Naive thymus-derived CD4-positive, alpha-beta T cell (primary cell): ENCODE results near the gene SUSD1. TPM values are rescaled to one million over a fixed set of nuclear protein-coding genes. Genes with fewer than 3 reads are reported as not detected.

Experiments used
- ATAC-seq: fragments of 150-1000 bp; cut with Tn5 transposase; 2 replicates; pipeline ENCODE4 v1.10.0; 2021; ENCODE audit warnings: mild to moderate bottlenecking, moderate library complexity
- CTCF ChIA-PET: fragments of 350-600 bp; sonication (Branson Sonifier 250); formaldehyde crosslinking; loops from one replicate; lab custom pipeline; 2021; ENCODE audit warnings: antibody characterized with exemption; lab: Charles Lee
- POLR2A ChIA-PET: fragments of 350-600 bp; sonication (Branson Sonifier 250); formaldehyde crosslinking; loops from one replicate; lab custom pipeline; 2021; ENCODE audit warnings: antibody characterized with exemption, inconsistent platforms; lab: Charles Lee
- DNase-seq, 9 donors: peaks; one replicate each; pipeline versions ENCODE4 v3.0.0 to v3.0.0-alpha.2; 2020 to 2022; ENCODE audit warnings: mixed read lengths in 1 of 9
- H3K27ac ChIP-seq: one replicate; pipeline ENCODE4 v1.7.0; 2013; ENCODE audit warnings: mild to moderate bottlenecking, low read depth, low read length, moderate library complexity
- H3K27me3 ChIP-seq, 2 donors: one replicate each; pipeline ENCODE4 v1.7.0; 2013; ENCODE audit warnings: low read length in 2 of 2, mild to moderate bottlenecking in 2 of 2, moderate library complexity in 2 of 2; ENCODE audit not compliant: control insufficient read depth in 2 of 2, insufficient read depth in 2 of 2
- H3K36me3 ChIP-seq, 3 experiments: 1 replicate in 2 of 3; 2 replicates in 1 of 3; pipeline ENCODE4 v1.7.0; 2013; ENCODE audit warnings: low read length in 3 of 3, mild to moderate bottlenecking in 3 of 3, moderate library complexity in 1 of 3; ENCODE audit not compliant: insufficient read depth in 3 of 3, control insufficient read depth in 2 of 3
- H3K4me1 ChIP-seq, 2 donors: one replicate each; pipeline ENCODE4 v1.7.0; 2013; ENCODE audit warnings: low read length in 2 of 2, mild to moderate bottlenecking in 2 of 2, moderate library complexity in 1 of 2; ENCODE audit not compliant: control insufficient read depth in 2 of 2, insufficient read depth in 2 of 2
- H3K4me3 ChIP-seq: 2 replicates; pipeline ENCODE4 v1.7.0; 2013; ENCODE audit warnings: mild to moderate bottlenecking, low read length
- H3K9me3 ChIP-seq, 3 experiments: 1 replicate in 2 of 3; 2 replicates in 1 of 3; pipeline ENCODE4 v1.7.0; 2013; ENCODE audit warnings: low read length in 3 of 3; ENCODE audit not compliant: control insufficient read depth in 2 of 3
- H3K27ac Mint-ChIP-seq, 9 donors: one replicate each; pipeline ENCODE4 v1.8.0; 2020 to 2022; ENCODE audit warnings: mixed read lengths in 9 of 9, mild to moderate bottlenecking in 8 of 9, moderate library complexity in 5 of 9, inconsistent platforms in 2 of 9
- H3K27me3 Mint-ChIP-seq, 5 donors: one replicate each; pipeline ENCODE4 v1.8.0; 2021 to 2022; ENCODE audit warnings: mixed read lengths in 5 of 5, mild to moderate bottlenecking in 1 of 5
- H3K36me3 Mint-ChIP-seq, 5 donors: one replicate each; pipeline ENCODE4 v1.8.0; 2020 to 2022; ENCODE audit warnings: mixed read lengths in 5 of 5, mild to moderate bottlenecking in 3 of 5, inconsistent platforms in 1 of 5
- H3K4me1 Mint-ChIP-seq, 7 donors: one replicate each; pipeline ENCODE4 v1.8.0; 2020 to 2022; ENCODE audit warnings: mixed read lengths in 7 of 7, mild to moderate bottlenecking in 3 of 7, inconsistent platforms in 1 of 7
- H3K4me3 Mint-ChIP-seq, 10 donors: one replicate each; pipeline ENCODE4 v1.8.0; 2020 to 2022; ENCODE audit warnings: mild to moderate bottlenecking in 10 of 10, mixed read lengths in 10 of 10, moderate library complexity in 6 of 10, inconsistent platforms in 2 of 10
- H3K9me3 Mint-ChIP-seq, 11 donors: one replicate each; pipeline ENCODE4 v1.8.0; 2020 to 2022; ENCODE audit warnings: mixed read lengths in 11 of 11, mild to moderate bottlenecking in 4 of 11, inconsistent platforms in 1 of 11, moderate library complexity in 1 of 11
- intact Hi-C, 2 donors: fragments of 100-400 bp; cut with micrococcal nuclease; formaldehyde crosslinking; loops; one replicate each; pipeline ENCODE4 v1.15.1; 2023
- polyA plus RNA-seq, 2 donors: library from polyadenylated mRNA; unstranded; fragments of 300-500 nt; fragmentation: Illumina TruSeq; gene quantifications; one replicate each; pipeline ENCODE4 v1.2.3, GENCODE V29; 2021
- total RNA-seq, 6 experiments: library from RNA in 5 of 6; stranded (reverse) in 5 of 6; gene quantifications; 1 replicate in 5 of 6; 2 replicates in 1 of 6; pipeline ENCODE4 v1.2.3 and lab custom pipeline; 2021 to 2026

SUSD1 gene
- total and polyA plus RNA-seq, 7 experiments from 2014 or later, result 2.3 to 27.0 (median 4.6) TPM

DNA sequence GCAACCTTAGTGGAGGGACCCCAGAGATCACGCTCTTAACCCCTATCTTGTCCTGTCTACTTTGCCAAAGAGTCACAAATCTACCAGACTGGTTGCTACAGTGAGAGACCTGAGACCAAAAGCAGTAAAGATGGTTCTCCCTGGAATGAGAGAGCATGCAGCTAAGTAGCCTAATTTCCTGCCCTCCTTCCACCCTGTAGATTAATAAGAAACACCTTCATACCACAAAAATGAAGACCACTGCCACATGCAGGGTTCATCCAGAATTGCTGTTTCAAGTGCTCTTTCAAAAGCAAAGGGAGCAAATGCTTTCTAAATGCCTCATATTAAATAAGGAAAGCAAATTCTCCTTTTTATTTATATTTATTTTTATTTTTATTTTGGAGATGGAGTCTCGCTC, 159.4 kb downstream of the SUSD1 start:
- Mint-ChIP-seq H3K4me3 (no peak overlapping the region), H3K9me3 (peaks cover 0 to 2% (median 0%) of the 10 kb centered on the region in 11 donors), H3K27me3 (peaks cover 0 to 35% (median 0%) of the 10 kb centered on the region in 5 donors), H3K36me3 (no peaks in the 10 kb centered on the region), H3K4me1 (peaks cover 0 to 17% (median 8%) of the 10 kb centered on the region in 7 donors), H3K27ac (no peak overlapping the region)
- intact Hi-C loops, result no loop called here
- ATAC-seq, result no peak
- no peaks in the 10 kb centered on the region for H3K36me3 ChIP-seq
- no peaks in the 10 kb centered on the region for H3K9me3 ChIP-seq
- H3K4me3 ChIP-seq, result no peak overlapping the region
- no peak overlapping the region for H3K27ac ChIP-seq
- POLR2A ChIA-PET, result interaction anchor here (0.5 to 0.6 kb wide), 2 partner anchors 12 to 81 kb away, joined by 3 to 4 read pairs; no protein-coding TSS in a partner anchor
- CTCF ChIA-PET, result no interaction called here
- DNase-seq, result no peak
- H3K27me3 ChIP-seq, result no peaks in the 10 kb centered on the region
- no peaks in the 10 kb centered on the region for H3K4me1 ChIP-seq

DNA sequence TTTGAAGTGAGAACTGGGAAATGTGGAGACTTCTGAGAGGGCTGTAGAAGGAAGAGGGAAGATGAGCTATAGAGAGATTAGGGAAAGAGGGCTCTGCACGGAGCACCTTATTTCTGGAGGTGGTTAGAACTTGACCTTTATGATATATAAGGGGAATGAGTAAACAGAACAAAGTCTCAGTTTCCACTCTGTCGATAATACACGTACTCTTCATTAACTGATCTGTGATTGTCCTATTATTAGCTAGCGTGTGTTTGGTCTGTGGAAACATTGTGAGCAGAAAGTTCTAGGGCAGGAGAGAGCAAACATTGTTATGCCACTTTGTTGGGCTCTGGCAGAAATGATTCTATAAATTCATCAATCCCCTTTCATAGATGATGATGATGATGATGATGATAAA, 159.9 kb downstream of the SUSD1 start:
- CTCF ChIA-PET, result no interaction called here
- peaks cover 0 to 2% (median 0%) of the 10 kb centered on the region in 11 donors for H3K9me3 Mint-ChIP-seq
- no peaks in the 10 kb centered on the region for H3K4me1 ChIP-seq
- no peaks in the 10 kb centered on the region for H3K36me3 Mint-ChIP-seq
- H3K27ac Mint-ChIP-seq, result no peak overlapping the region
- POLR2A ChIA-PET, result interaction anchor here (0.5 to 1.0 kb wide), 4 partner anchors 13 to 80 kb away, joined by 3 read pairs; no protein-coding TSS in a partner anchor
- H3K27me3 ChIP-seq, result no peaks in the 10 kb centered on the region
- no peak overlapping the region for H3K27ac ChIP-seq
- ATAC-seq (no peak), DNase-seq (no peak)
- peaks cover 0 to 15% (median 7%) of the 10 kb centered on the region in 7 donors for H3K4me1 Mint-ChIP-seq
- intact Hi-C loops, result no loop called here
- H3K9me3 ChIP-seq, result no peaks in the 10 kb centered on the region
- no peaks in the 10 kb centered on the region for H3K36me3 ChIP-seq
- peaks cover 0 to 36% (median 0%) of the 10 kb centered on the region in 5 donors for H3K27me3 Mint-ChIP-seq
- H3K4me3 ChIP-seq, result no peak overlapping the region
- H3K4me3 Mint-ChIP-seq, result no peak overlapping the region

DNA sequence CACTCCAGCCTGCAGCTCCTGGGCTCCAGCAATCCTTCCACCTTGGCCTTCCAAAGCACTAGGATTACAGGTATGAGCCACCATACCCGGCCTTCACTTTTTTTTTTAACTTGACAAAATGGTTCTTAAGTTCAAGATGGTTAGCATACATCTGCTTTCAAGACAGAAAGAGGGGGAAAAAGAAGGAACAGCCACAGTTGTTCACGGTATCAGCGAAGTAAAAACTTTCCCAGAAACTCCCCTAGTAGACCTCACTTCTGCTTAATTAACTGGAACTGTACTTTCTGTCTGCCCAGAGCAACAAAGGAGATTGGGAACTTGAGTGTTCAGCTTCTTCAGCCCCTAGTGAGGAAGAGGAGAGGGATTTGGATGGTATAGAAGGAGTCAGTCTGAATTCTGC, 161.8 kb downstream of the SUSD1 start:
- no peaks in the 10 kb centered on the region for H3K9me3 ChIP-seq
- H3K4me3 ChIP-seq, result no peak overlapping the region
- H3K27me3 Mint-ChIP-seq, result peaks cover 0 to 44% (median 0%) of the 10 kb centered on the region in 5 donors
- no peak overlapping the region for H3K27ac Mint-ChIP-seq
- intact Hi-C loops, result no loop called here
- DNase-seq, result no peak
- H3K4me1 ChIP-seq, result no peaks in the 10 kb centered on the region
- CTCF ChIA-PET, result no interaction called here
- peaks cover 0 to 3% (median 0%) of the 10 kb centered on the region in 5 donors for H3K36me3 Mint-ChIP-seq
- H3K27ac ChIP-seq, result no peak overlapping the region
- H3K36me3 ChIP-seq, result no peaks in the 10 kb centered on the region
- peak; percentile 45 for ATAC-seq
- no peak overlapping the region for H3K4me3 Mint-ChIP-seq
- H3K9me3 Mint-ChIP-seq, result no peaks in the 10 kb centered on the region
- peaks cover 0 to 15% (median 8%) of the 10 kb centered on the region in 7 donors for H3K4me1 Mint-ChIP-seq
- no peaks in the 10 kb centered on the region for H3K27me3 ChIP-seq
- POLR2A ChIA-PET, result no interaction called here

DNA sequence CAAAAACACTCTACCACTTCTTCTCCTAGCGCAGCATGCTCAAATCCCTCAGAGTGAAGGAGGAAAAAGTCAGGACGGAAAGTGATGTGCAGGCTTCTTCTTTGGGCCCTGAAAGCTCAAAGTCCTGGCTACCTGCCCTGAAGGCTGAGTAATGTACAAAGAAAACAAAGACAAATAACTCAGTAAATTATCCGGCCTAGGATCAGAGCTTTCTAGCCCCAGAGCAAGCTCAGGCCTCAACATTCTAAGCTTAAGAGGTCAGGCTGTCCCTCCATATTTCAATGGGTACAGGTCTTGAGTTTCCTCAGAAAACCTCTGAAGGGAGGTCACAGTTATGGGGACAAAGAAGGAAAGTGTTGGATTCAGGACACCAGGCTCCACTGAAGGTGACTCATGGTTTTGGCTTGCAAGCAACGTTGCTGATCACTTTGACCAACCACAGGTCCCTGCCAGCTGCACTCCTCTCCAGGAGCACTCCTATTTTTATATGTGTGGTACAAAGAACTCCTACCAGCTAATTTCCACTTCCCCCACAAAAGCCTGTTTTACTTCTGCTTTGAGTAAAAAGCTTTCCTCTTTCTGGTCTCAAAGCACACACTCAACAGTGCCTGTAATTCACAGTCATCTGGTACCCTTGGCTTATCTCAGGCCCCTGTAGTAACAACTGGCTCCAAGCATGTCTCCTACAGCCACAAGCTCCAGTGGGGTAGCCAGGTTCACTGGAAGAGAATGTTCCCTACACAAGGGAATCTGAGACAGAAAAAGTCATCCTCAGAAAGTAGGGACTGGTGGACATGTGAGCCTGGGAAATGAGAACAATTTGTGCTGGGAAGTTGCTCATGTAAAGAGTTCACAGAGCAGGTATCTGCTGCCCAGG, 162.8 kb downstream of the SUSD1 start:
- POLR2A ChIA-PET, result interaction anchor here (0.9 to 1.6 kb wide), 2 partner anchors 10 to 22 kb away, joined by 3 to 8 read pairs; no protein-coding TSS in a partner anchor
- Mint-ChIP-seq H3K36me3 (peaks cover 0 to 3% (median 0%) of the 10 kb centered on the region in 5 donors), H3K27me3 (peaks cover 0 to 47% (median 0%) of the 10 kb centered on the region in 5 donors), H3K9me3 (no peaks in the 10 kb centered on the region), H3K27ac (peak overlapping the region in 1 of 9 donors; percentile 43), H3K4me1 (peaks cover 8 to 25% (median 13%) of the 10 kb centered on the region in 7 donors), H3K4me3 (no peak overlapping the region)
- DNase-seq (no peak), ATAC-seq (peak; percentile 56)
- CTCF ChIA-PET, result interaction anchor here (0.5 to 0.6 kb wide), 2 partner anchors 285 to 512 kb away, joined by 4 to 5 read pairs; no protein-coding TSS in a partner anchor
- intact Hi-C loops, result no loop called here
- H3K27ac ChIP-seq, result no peak overlapping the region
- H3K4me3 ChIP-seq, result no peak overlapping the region
- no peaks in the 10 kb centered on the region for H3K36me3 ChIP-seq
- H3K9me3 ChIP-seq, result no peaks in the 10 kb centered on the region
- no peaks in the 10 kb centered on the region for H3K27me3 ChIP-seq
- no peaks in the 10 kb centered on the region for H3K4me1 ChIP-seq

DNA sequence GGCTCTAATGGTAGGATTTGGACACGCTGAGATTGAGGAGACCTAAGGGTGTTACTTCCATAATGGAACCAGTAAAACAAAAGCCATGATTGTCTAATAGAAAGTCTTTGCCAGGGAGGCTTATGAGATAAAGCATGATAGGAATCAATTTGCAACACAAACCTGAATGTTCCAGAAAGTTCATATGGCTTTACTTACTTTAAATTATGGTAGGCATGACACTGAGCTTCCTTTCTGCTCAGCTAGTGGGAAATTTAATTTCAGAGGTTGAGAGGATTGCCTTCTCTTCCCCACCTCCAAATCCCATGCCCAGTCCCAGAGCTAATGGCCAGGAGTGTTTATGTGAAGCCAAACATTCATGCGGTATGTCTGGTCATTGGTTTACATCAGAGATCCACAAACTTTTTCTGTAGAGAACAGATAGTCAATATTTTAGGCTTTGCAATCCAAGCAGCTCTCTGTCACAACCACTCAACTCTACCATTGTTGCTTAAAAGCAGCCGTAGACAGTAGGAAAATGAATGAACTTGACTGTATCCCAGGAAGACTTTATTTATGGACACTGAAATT, 164.0 kb downstream of the SUSD1 start:
- Histone ChIP-seq H3K4me3 (no peak overlapping the region), H3K27me3 (no peaks in the 10 kb centered on the region), H3K4me1 (no peaks in the 10 kb centered on the region), H3K36me3 (no peaks in the 10 kb centered on the region), H3K9me3 (no peaks in the 10 kb centered on the region), H3K27ac (no peak overlapping the region)
- H3K4me1 Mint-ChIP-seq, result peaks cover 8 to 32% (median 18%) of the 10 kb centered on the region in 7 donors
- ATAC-seq, result no peak
- CTCF ChIA-PET, result interaction anchor here (0.6 kb wide), 1 partner anchor 286 kb away, joined by 4 read pairs; no protein-coding TSS in a partner anchor
- intact Hi-C loops, result loop anchor here in 1 of 2 donors (1.0 kb wide), 1 partner anchor 9 kb away; no protein-coding TSS in a partner anchor
- H3K4me3 Mint-ChIP-seq, result no peak overlapping the region
- no peaks in the 10 kb centered on the region for H3K9me3 Mint-ChIP-seq
- H3K27me3 Mint-ChIP-seq, result peaks cover 0 to 40% (median 0%) of the 10 kb centered on the region in 5 donors
- POLR2A ChIA-PET, result interaction anchor here (0.6 to 1.6 kb wide), 2 partner anchors 9 to 61 kb away, joined by 3 to 8 read pairs; no protein-coding TSS in a partner anchor
- H3K36me3 Mint-ChIP-seq, result peaks cover 0 to 3% (median 0%) of the 10 kb centered on the region in 5 donors
- no peak for DNase-seq
- H3K27ac Mint-ChIP-seq, result no peak overlapping the region

DNA sequence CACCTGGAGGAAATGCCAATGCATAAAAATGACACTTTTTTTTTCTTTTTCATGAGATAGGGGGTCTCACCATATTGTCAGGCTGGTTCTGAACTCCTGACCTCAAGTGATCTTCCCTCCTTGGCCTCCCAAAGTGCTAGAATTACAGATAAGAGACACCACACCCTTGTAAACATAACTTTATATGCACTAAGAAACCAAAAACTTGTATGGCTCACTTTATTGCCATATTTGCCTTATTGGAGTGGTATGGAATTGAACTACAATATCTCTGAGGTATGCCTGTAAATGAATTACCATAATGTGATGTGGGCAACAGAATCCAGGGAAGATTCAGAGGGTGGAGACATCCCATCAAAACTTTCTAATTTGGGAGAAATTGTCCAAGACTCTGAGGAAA, 164.6 kb downstream of the SUSD1 start:
- no peaks in the 10 kb centered on the region for H3K4me1 ChIP-seq
- ATAC-seq (no peak), DNase-seq (no peak)
- ChIA-PET CTCF (no interaction called here), POLR2A (no interaction called here)
- no peak overlapping the region for H3K4me3 ChIP-seq
- no peaks in the 10 kb centered on the region for H3K9me3 Mint-ChIP-seq
- peaks cover 0 to 3% (median 0%) of the 10 kb centered on the region in 5 donors for H3K36me3 Mint-ChIP-seq
- H3K36me3 ChIP-seq, result no peaks in the 10 kb centered on the region
- H3K27me3 Mint-ChIP-seq, result peaks cover 0 to 42% (median 0%) of the 10 kb centered on the region in 5 donors
- peaks cover 8 to 38% (median 18%) of the 10 kb centered on the region in 7 donors for H3K4me1 Mint-ChIP-seq
- no peak overlapping the region for H3K27ac ChIP-seq
- no peaks in the 10 kb centered on the region for H3K9me3 ChIP-seq
- H3K27me3 ChIP-seq, result no peaks in the 10 kb centered on the region
- intact Hi-C loops, result no loop called here
- no peak overlapping the region for H3K4me3 Mint-ChIP-seq
- H3K27ac Mint-ChIP-seq, result no peak overlapping the region
